GM12892 (cell line): Measurements from ENCODE around the gene FBXL7.

Experiments
- DNase-seq: peaks from one replicate; pipeline ENCODE4 v3.0.0; 2011; ENCODE audit not compliant: insufficient read length
- FAIRE-seq: peaks from 2 replicates; lab custom pipeline; 2011; peaks lifted over from hg19 to GRCh38; lab: Jason Lieb, UNC
- POLR2A ChIP-seq: IDR thresholded peaks from 2 replicates; pipeline ENCODE4 v1.6.1; 2011; ENCODE audit warnings: low read depth, low read length, control low read depth
- POLR2AphosphoS5 ChIP-seq: IDR thresholded peaks from 2 replicates; pipeline ENCODE4 v1.6.1; 2011; ENCODE audit warnings: low read depth, low read length, control low read depth
- TAF1 ChIP-seq: IDR thresholded peaks from 2 replicates; pipeline ENCODE4 v1.6.1; 2011; ENCODE audit warnings: low read depth, mild to moderate bottlenecking, control low read depth, low read length, borderline replicate concordance

The FBXL7 gene

DNA sequence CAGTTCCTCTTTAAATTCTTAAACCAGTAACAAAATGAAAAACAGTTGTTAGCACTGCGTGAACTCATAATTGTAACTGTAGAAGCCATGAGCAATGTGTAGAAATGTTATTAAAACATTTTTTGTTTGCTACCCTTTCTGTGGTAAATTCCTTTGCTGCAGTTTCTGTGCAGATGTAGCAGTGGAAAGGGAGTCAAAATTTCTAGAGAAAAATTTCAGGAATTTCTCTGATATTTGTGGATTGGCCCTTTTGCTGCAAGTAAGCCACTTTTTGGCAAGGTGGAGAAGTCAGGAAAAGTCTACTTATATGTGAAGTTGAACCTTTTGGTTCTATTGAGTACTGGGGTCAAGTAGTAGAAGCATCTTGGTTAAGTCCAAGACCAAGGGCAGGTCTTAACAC lies 10.1 kb downstream of the FBXL7 start:
- no peak for FAIRE-seq
- no peak for DNase-seq
- TF ChIP-seq TAF1 (no peak), POLR2AphosphoS5 (no peak)

DNA sequence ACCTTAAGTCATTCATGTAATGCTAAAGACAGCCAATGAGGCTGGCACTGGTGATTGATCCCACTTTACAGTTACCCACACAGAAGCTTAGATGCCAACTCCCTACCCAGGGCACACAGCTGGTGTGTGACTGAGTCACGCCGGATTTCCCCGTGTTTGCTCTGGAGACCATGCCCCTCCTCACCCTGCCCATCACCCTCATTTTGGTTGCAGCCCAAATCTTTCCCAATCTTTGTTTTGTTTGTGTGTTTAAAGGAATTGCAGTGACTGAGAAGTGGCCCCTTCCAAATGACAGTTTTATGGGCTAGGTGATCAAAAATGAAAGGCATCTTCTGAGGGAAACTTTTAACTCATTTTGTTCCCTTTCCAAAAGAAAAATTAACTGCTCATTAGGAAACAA lies 10.9 kb downstream of the FBXL7 start:
- FAIRE-seq, result no peak
- no peak for DNase-seq
- TF ChIP-seq POLR2A (no peak), POLR2AphosphoS5 (no peak), TAF1 (no peak)

DNA sequence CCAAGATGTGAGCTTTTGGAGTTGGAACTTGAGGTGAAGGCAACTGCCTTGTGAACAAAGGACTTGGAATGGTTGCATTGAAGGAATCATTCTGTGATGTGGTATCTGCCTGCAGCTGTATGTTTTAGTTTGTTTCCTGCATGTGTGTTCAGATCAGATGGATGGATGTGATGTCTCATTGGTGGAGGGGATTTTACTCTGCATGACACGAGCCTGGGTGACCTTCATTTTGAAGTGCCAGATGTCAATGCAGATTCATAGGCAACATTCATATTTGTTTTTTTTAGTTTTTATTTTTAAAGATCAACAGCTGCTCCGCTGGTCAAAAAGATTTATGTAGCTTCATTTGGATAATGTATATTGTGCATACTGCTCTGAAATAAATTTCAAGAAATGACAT lies 13.5 kb downstream of the FBXL7 start:
- DNase-seq (no peak), FAIRE-seq (no peak)
- no peak for TF ChIP-seq POLR2AphosphoS5
- no peak for TF ChIP-seq POLR2A
- no peak for TF ChIP-seq TAF1

DNA sequence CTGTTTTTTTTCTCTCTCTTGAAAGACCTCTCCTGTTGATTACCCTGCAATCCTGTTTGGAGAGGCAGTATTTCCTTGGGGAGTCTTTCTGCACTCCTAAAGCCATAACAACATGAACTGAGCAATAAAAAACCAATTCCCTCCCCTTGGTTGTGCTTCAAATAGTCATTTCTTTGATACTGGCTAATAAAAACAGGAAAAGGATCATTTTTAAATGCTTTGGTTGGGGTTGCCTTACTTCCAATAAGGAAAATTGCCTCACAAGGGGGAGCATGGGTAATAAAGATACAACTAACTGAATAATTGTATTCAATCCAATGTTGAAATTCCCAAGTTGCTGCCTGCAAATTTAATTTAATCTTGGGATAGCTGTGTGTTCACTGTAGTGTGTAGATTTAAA lies 13.9 kb downstream of the FBXL7 start:
- DNase-seq (no peak), FAIRE-seq (no peak)
- TF ChIP-seq POLR2A (no peak), POLR2AphosphoS5 (no peak), TAF1 (no peak)

DNA sequence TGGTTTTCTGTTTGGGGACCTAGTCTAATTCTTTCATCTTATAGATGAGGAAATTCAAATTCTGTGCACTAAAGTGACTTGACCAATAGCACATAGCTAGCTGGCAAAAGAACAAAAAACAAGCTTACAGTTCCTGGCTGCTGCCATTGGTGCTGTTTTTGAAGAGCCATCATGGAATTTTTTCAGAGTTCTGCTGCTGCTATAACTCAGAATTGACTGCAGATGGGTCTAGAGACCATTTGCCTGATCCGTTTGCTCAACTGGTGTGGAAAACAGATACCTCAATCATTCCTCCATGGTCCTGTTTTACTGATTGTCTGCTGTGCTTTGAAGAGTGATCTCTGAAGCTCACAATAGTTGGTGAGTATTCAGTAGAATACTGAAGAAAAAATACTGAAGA lies 15.2 kb downstream of the FBXL7 start:
- no peak for TF ChIP-seq POLR2AphosphoS5
- TF ChIP-seq POLR2A, result no peak
- TF ChIP-seq TAF1, result no peak
- DNase-seq (no peak), FAIRE-seq (no peak)

DNA sequence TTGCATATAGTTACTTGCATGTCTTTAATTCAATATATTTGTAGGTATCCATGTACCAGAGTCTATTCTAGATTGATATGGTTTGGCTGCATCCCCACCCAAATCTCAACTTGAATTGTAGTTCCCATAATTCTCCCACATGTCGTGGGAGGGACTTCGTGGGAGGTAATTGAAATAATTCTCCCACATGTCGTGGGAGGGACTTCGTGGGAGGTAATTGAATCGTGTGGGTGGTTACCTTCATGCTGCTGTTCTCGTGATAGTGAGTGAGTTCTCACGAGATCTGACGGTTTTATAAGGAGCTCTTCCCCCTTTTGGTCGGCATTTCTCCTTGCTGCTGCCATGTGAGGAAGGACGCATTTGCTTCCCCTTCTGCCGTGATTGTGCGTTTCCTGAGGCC lies 16.5 kb downstream of the FBXL7 start:
- no peak for FAIRE-seq
- DNase-seq, result no peak
- no peak for TF ChIP-seq TAF1
- TF ChIP-seq POLR2AphosphoS5, result no peak
- no peak for TF ChIP-seq POLR2A

DNA sequence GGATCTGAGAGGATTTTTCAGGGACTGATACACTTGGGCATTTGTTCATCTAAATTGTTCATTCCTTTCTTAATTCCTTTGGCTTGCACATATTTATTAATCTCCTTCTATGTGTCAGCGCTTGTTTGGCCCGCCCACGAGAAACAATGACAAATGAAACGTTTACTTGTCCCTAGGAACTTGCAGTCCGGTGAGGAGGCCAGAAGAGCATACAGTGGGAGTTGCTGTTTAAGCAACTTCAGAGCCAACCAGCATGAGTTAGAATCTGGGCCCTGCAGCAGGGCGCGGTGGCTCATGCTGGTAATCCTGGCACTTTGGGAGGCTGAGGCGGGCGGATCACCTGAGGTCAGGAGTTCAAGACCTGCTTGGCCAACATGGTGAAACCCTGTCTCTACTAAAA lies 18.8 kb downstream of the FBXL7 start:
- no peak for TF ChIP-seq POLR2A
- no peak for TF ChIP-seq TAF1
- no peak for TF ChIP-seq POLR2AphosphoS5
- FAIRE-seq, result no peak
- no peak for DNase-seq

DNA sequence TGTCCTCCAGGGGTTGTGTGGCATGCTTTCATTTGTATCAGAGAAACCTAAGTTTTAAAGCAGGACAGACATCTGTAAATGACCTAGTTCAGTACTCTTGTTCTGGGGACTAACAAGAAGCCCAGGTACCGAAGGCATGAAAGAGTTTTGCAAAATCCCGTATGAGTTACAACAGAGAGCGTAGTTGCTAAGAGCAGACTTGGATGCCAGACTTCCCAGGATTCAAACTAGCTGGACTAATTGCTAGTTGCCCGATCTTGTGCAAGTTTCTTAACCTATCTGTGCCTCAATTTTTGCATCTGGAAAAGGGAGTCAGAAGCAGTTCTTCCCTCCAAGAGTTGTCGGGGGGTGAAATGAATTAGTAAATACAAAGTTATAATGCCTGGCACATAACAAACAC lies 20.9 kb downstream of the FBXL7 start:
- TF ChIP-seq POLR2A, result no peak
- TF ChIP-seq TAF1, result no peak
- no peak for TF ChIP-seq POLR2AphosphoS5
- DNase-seq (no peak), FAIRE-seq (no peak)

DNA sequence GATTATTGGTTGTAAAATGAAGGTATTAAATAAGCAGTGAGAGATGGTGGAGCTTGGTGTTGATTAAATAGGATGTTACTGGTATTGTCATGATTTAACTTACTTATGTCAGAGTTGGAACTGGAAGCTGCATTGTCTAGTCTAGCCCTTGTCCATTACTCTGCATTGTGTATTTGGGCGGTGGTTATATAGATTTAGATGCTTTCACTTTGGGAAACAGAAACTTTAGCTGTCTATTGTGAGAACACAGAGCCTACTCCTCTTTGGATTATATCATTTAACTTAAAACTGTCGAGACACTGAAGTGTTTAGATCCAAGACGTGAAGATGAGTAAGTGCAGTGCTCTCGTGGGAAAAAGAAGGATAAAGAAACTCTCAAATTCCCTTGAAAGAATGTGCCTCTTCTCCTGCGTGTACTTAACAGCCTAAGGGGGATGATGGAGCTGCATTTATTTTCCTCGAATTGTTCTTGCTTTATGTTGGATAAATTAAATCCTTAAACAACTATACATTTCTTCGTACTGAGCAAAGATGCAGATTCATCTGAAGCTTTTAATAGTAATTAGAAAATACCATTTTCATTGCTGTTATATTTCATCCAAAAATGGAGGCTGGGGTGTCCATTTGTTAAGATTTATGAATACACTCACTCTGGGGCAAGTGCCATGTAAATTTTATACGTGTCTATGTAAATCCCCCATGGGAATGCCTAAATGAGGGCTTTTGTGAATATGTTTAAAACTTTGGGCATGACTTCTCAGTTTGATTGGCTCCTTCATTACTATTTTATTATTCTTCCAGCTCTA lies 21.6 kb downstream of the FBXL7 start:
- FAIRE-seq (no peak), DNase-seq (no peak)
- TF ChIP-seq TAF1, result no peak
- TF ChIP-seq POLR2A, result no peak
- TF ChIP-seq POLR2AphosphoS5, result no peak

DNA sequence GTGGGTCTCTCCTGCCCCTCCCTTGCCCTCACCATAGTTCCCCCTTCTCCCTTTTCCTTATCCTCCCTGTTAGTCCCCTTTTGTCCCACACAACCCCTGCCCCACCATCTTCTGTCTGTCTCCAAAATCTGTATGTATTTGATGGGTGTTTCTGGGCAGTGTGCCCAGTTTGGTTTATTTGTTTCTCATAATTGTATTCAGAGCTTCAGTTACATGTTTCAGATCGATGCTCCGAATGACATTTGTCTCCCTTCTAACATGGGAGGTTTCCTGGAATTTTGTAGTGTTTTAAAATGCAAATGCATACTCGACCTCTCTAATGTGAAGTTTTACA lies 22.2 kb downstream of the FBXL7 start:
- no peak for TF ChIP-seq TAF1
- TF ChIP-seq POLR2AphosphoS5, result no peak
- no peak for TF ChIP-seq POLR2A
- FAIRE-seq (no peak), DNase-seq (no peak)

DNA sequence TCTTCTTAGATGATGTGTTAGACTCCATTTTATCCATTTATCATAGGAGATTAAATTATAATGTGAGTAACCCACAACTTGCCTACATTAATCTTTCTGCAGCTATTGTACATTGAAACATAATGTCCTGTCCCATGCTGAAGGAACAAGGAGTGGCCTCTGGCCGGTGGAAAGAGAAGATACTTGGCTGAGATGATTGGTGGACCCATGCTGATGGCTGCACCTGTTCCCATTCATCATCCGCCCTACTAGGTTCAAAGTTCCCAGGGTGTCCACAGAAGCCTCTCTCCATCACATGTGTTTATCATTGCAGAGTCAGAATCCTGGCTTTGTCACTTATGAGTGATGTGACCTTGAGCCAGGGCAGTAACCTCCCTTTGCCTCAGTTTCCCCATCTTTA lies 24.7 kb downstream of the FBXL7 start:
- TF ChIP-seq TAF1 (no peak), POLR2A (no peak), POLR2AphosphoS5 (no peak)
- no peak for FAIRE-seq
- no peak for DNase-seq

DNA sequence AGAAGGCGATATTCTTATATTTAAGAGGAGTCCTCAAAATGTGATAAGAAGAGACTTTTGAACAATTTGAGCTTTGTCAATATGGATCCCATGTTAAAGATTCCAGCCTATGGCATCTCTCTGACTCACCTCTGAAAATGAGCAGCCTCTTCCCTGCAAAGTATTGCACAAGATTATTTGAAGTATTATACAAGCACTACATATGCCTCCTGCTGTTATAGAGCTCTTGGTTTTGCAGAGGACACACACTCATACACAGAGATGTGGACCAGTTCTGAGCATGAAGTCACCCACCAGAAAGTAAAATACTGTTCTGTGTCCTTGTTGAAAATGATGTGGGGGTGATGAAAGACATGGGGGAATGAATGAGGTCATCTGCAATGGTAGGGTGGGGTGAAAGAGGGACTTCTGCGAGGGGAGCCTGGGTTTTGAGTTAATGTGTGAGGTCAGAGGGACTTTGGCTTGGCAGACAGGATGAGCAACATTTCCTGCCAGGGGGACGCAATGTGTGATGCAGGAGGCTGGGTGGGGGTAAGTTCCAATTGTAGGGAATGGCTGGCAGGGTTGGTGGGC lies 25.8 kb downstream of the FBXL7 start:
- TF ChIP-seq POLR2A, result no peak
- no peak for TF ChIP-seq TAF1

DNA sequence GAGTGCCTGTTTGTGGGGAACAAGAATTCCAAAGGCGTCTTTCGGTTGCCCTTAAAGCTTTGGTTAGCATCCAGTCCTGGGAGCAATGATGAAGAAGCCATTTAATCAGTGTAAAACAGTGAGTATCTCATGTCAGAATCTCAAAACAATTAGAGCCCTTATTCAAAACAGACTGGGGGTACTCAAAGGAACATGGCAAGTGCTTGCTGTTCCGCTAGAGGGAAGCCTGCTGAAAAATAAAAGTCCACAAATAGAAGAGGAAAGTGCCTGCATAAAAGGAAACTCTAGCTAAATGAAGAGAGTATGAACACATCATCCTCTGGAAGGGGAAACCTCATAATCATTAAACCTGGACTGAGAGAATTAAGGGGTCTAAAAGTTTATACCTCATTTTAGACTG lies 26.4 kb downstream of the FBXL7 start:
- TF ChIP-seq POLR2AphosphoS5, result no peak
- TF ChIP-seq TAF1, result no peak
- no peak for TF ChIP-seq POLR2A
- FAIRE-seq (no peak), DNase-seq (no peak)

More for the DNA sequence above, 25.8 kb downstream of the FBXL7 start:
- FAIRE-seq, result no peak
- no peak for DNase-seq
